NT2/D1 (cell line): ENCODE measurements around the gene LIMA1.

ENCODE experiments used
- SUZ12 ChIP-seq: IDR thresholded peaks from 2 replicates; pipeline ENCODE4 v1.6.1; 2011; ENCODE audit not compliant: insufficient read length, insufficient read depth; ENCODE audit errors: extremely low read depth
- YY1 ChIP-seq: IDR thresholded peaks from 2 replicates; pipeline ENCODE4 v1.6.1; 2011; ENCODE audit not compliant: insufficient read length, insufficient read depth

DNA sequence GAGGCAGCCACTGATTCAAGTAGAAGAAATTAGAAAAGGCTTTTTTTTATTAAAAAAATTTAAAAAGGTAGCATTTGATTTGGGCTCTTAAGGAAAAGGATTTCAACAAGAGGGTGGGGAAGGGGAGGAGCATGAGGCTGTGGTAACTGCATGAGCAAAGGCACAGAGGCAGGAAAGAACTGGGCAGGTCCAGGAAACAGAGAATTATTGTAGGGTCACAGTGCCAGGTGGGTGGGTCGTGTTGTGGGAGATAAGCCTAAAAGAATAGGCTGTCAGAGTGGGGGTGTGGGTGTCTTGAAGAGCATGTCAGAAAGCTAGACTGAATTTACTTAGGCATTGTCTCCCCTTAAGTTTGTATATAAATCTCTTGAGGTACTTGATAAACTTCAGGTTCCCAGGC is 7.8 kb downstream of the LIMA1 start:
- TF ChIP-seq SUZ12 = no peak
- no peak for TF ChIP-seq YY1
